ACHN (cell line): ENCODE results near the gene ENPP1.
"Not testable (repeated sequence)": the region's sequence is repeated elsewhere in the genome, so short reads cannot be mapped to it uniquely, and the experiment has no call there.

Experiments used
- DNase-seq: peaks from one replicate; pipeline ENCODE4 v3.0.0-alpha.2; 2015
- in situ Hi-C: cut with HindIII; loops from 2 replicates; pipeline ENCODE4 v1.10.0; 2017; ENCODE audit warnings: low sequenced_read_pairs, low pct_ligation_motif_present, low pct_unique_long_range_greater_than_20kb

The ENPP1 gene

DNA sequence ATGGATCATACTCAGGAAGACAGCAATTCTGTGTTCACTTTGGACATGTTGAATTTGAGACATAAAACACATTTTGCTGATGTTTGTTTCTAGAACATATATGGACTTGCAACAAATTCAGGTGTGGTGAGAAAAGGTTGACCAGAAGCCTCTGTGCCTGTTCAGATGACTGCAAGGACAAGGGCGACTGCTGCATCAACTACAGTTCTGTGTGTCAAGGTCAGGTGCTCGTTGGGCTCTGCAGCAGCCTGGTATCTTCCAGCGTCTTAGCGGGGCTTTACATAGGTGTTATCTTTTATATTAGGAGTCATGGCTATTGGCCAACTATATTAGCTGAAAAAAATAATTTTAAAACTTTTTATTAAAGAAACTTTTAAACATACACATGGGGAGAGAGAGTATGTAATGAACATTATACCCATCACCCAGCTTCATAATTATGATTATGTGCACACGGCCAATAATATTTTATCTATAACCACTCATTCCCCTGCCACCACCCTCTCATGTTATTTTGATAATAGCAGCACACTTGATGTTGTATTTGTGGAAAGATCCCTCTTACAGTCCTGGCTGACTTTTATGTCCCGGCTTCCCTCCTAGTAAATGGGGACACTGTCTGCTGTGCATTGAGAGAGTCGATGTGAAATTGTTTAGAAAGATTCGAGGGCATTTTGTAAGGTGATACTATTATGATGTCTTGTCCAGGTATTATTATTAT lies 43.4 kb downstream of the ENPP1 start:
- in situ Hi-C loops, result no loop called here
- no peak for DNase-seq

- in situ Hi-C loops, result no loop called here
- no peak for DNase-seq
Measured at GRCh38 chr6:131852200-131852599, 44.4 kb downstream of the ENPP1 start.

DNA sequence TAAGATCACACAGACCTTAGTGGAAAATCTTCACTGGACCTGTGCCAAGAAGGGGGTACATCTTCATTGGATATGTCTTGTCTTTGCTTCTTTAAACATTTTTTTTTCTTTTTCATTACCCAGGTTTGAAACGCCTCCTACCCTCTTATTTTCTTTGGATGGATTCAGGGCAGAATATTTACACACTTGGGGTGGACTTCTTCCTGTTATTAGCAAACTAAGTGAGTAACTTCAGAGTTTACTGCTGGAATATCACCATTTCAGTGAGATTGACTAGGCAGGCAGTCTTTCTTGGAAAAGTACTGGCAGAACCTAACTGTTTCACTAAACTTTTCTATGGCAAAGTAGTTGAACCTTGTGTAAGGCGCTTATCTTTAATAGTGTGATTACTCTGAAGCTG lies 47.0 kb downstream of the ENPP1 start:
- in situ Hi-C loops, result no loop called here
- DNase-seq, result no peak

- in situ Hi-C loops, result no loop called here
- DNase-seq, result peak; percentile 8
Measured at GRCh38 chr6:131858765-131859415, 51.1 kb downstream of the ENPP1 start.

GRCh38 chr6:131859658-131860057 lies 51.8 kb downstream of the ENPP1 start:
- DNase-seq, in situ Hi-C loops: not testable (repeated sequence)

DNA sequence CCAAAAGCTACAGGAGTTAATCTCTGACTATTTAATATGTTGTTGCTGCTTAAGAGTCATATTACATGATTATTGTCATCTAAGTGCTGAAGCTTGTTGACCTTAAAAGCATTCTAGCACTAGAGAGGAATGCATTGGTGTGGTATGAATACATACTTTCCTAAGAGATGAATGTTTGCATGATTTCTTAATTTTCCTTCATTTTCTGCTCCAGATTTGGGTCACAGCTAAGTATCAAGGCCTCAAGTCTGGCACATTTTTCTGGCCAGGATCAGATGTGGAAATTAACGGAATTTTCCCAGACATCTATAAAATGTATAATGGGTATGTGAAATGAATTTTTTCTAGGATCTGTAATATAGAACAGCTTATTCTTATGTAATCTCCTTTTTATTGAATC lies 53.6 kb downstream of the ENPP1 start:
- no peak for DNase-seq
- in situ Hi-C loops, result no loop called here

DNA sequence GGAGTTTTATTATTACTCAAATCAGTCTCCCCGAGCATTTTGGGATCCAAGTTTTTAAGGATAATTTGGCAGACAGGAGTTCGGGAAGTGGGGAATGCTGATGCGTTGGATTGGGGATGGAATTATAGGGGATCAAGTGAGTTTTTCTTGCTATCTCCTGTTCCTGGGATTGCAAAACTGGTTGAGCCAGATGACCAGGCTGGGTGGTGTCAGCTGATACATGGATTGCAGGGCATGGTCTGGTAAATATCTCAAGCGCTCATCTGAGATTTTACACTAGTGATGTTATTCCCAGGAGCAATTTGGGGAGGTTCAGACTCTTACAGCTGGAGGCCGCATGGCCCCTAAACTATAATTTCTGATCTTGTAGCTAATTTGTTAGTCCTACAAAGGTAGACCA lies 54.7 kb downstream of the ENPP1 start:
- in situ Hi-C loops, result no loop called here
- DNase-seq, result no peak

DNA sequence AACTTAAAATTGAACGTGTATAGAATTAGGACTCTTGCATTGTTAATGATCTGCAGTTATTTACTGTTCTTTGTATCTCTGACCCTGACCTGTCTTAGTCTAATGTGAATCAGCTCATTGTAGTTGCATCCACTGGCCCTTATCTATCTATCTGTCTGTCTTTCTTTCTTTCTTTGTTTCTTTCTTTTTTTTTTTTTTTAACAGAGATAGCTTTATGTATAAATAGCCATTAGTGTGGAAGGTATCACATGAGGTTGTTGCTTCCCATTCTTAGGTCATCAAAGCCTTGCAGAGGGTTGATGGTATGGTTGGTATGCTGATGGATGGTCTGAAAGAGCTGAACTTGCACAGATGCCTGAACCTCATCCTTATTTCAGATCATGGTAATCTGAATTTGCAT lies 59.9 kb downstream of the ENPP1 start:
- DNase-seq, result no peak
- in situ Hi-C loops, result no loop called here

DNA sequence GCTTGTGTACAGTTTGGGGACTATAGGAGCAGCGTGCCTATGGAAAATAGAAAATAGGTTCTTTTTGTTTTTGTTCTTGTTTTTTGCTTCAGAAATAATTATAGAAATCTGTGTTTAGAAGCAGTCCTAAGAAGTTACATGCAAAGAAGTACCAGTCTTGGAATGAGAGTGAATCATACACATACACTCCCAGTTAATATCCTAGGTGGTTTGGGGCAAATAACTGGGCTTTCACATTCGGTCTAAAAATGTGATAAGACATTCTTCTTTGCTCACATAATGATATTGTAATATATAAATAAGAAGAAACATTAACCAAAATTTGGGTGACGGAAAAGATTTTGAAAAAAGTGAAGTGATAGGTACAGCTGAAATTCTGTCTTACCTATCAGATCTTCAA lies 61.0 kb downstream of the ENPP1 start:
- no peak for DNase-seq
- in situ Hi-C loops, result no loop called here

DNA sequence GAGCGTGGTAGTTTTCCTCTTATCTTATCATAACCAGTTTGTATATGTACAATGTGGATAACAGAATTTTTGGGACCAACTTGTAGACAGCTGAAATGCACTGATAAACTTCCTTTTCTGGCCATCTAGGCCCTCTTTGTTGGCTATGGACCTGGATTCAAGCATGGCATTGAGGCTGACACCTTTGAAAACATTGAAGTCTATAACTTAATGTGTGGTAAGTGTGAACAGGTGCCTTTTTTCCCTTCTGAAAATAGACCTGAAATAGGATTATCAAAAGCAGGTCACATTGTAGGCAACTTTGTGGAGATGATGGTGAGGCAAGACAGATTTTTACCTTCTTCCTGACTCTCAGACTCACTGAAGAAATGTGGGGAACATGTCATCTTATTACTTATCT lies 67.8 kb downstream of the ENPP1 start:
- no peak for DNase-seq
- in situ Hi-C loops, result no loop called here

- DNase-seq, result no peak
- in situ Hi-C loops, result no loop called here
Measured at GRCh38 chr6:131876545-131876944, 68.7 kb downstream of the ENPP1 start.

- DNase-seq, result no peak
- in situ Hi-C loops, result no loop called here
Measured at GRCh38 chr6:131877999-131878789, 70.4 kb downstream of the ENPP1 start.

GRCh38 chr6:131883016-131883415 lies 75.2 kb downstream of the ENPP1 start:
- no peak for DNase-seq
- in situ Hi-C loops, result no loop called here

DNA sequence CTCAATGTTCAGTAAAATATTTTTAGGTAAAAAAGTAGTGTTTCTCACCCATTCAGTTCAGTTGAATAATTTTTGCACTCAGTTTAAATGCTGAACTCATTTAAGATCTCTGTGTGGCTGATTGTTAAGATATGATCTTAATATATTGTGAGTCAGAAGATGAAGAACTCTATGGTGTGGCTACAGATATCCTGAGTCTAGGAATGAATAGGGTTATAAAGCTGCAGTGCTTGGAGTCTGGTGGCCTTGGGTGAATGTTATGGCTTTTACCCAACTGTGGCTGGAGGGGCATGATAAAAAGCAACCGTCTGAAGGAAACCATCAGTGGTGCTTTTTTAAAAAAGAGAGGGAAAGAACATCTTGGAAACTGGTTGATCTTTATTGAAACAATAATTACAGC lies 77.4 kb downstream of the ENPP1 start:
- DNase-seq, result no peak
- in situ Hi-C loops, result no loop called here

DNA sequence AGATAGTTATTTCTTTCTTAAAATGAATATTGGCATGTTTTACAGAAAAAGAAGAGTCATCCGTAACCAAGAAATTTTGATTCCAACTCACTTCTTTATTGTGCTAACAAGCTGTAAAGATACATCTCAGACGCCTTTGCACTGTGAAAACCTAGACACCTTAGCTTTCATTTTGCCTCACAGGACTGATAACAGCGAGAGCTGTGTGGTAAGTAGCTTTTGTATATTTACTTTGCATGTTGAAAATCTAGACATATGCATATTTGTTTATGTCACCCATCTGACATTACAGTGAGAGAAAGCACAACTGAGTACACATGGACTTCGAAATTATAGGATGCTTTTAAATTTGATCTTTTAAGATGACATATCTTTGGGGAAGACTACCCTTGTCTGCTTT lies 78.7 kb downstream of the ENPP1 start:
- DNase-seq, result no peak
- in situ Hi-C loops, result no loop called here

DNA sequence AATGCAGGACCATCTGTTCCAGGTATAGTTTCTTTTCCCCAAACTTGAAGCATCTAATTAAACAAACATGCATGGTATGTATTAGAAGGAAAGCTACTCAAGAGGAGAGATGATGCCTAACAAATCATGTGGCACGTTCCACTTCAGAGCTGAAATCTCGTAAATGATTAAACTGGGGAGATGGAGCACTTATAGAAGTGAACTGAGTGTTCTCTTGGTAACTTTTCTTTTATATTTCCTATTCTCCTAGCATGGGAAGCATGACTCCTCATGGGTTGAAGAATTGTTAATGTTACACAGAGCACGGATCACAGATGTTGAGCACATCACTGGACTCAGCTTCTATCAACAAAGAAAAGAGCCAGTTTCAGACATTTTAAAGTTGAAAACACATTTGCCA lies 82.3 kb downstream of the ENPP1 start:
- DNase-seq, result no peak
- in situ Hi-C loops, result no loop called here

GRCh38 chr6:131893198-131893597 lies 85.4 kb downstream of the ENPP1 start:
- DNase-seq, result no peak
- in situ Hi-C loops, result no loop called here

DNA sequence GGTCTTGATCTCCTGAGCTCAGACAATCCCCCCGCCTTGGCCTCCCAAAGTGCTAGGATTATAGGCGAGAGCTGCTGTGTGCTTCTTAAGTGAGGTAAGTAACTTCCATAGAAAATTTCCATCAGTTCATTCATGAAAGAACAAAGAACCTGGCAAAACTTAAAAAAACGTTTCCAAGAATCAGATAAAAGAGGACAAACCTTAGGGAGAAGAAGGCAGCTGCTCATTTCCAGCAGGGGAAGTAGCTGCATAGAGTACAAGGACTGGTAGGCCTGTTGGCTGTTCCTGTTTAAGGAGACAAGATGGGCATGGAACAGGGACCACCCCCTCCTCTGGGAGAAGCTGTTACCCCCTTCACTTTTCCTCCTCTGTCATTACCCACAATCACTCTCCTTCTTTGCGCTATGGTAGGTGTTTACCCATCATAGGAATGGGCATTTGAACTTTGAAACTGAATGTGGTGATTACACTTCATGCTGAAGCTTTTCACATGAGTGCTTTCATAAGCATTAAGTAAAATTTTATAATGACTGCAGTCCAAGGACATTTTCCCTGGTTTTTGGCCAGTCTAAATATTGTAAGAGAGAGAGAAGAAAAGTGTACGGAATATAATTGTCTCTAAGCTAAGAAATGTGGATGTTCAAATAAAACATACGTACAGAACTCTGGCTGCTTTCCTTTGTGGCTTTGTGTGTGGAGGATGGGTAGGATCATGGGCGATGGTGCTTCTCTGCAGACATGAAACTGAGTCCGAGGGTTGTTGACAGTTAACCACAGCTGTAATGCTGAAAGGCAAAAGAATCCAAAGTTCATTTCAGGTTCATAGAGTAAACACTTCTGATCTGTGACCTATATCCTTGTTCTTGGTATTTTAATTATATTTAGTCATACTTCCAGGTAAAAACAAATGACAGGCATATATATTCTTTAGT lies 86.9 kb downstream of the ENPP1 start:
- DNase-seq, result no peak
- in situ Hi-C loops, result no loop called here

GRCh38 chr6:131897050-131897435 lies 89.2 kb downstream of the ENPP1 start:
- no peak for DNase-seq
- in situ Hi-C loops, result no loop called here
